Keratinocyte (primary cell): Measurements from ENCODE around the gene FAM83D. TPM values are rescaled to one million over a fixed set of nuclear protein-coding genes. Genes with fewer than 3 reads are reported as not detected.

Experiments
- DNase-seq: peaks from one replicate; pipeline ENCODE4 v3.0.0-alpha.2; 2011; ENCODE audit warnings: low read depth, missing footprints, low spot score
- FAIRE-seq: peaks from 2 replicates; lab custom pipeline; 2011; peaks lifted over from hg19 to GRCh38; lab: Jason Lieb, UNC
- H2AFZ ChIP-seq: 2 replicates; pipeline ENCODE4 v1.6.0; 2012; ENCODE audit warnings: low read length, control low read depth, inconsistent platforms; ENCODE audit not compliant: control insufficient read depth
- H3K27ac ChIP-seq: 2 replicates; pipeline ENCODE4 v1.5.1; 2011; ENCODE audit warnings: low read length; ENCODE audit not compliant: control insufficient read depth, insufficient read depth
- H3K27me3 ChIP-seq: 3 replicates; pipeline ENCODE4 v1.6.0; 2011; ENCODE audit warnings: low read length; ENCODE audit not compliant: control insufficient read depth, insufficient read depth; ENCODE audit errors: extremely low read depth
- H3K36me3 ChIP-seq, 2 experiments: 2 replicates in 1 of 2; 3 replicates in 1 of 2; pipeline ENCODE4 v1.5.1; 2011; ENCODE audit warnings: low read length in 2 of 2, mild to moderate bottlenecking in 1 of 2; ENCODE audit not compliant: control insufficient read depth in 2 of 2, insufficient read depth in 2 of 2; ENCODE audit errors: extremely low read depth in 1 of 2
- H3K4me1 ChIP-seq: 3 replicates; pipeline ENCODE4 v1.5.1; 2011; ENCODE audit warnings: low read length; ENCODE audit not compliant: control insufficient read depth, insufficient read depth; ENCODE audit errors: extremely low read depth
- H3K4me2 ChIP-seq: 3 replicates; pipeline ENCODE4 v1.6.0; 2011; ENCODE audit warnings: low read depth, low read length; ENCODE audit not compliant: control insufficient read depth, insufficient read depth; ENCODE audit errors: extremely low read depth
- H3K4me3 ChIP-seq, 3 experiments: fragments of 200-600 bp in 1 of 3; sonication (generic) in 1 of 3; 2 replicates in 2 of 3; 3 replicates in 1 of 3; pipeline ENCODE4 v1.5.1; 2011 to 2016; ENCODE audit warnings: low read length in 3 of 3, mild to moderate bottlenecking in 3 of 3, control low read depth in 2 of 3, inconsistent platforms in 1 of 3, low read depth in 1 of 3, mixed read lengths in 1 of 3, mixed run types in 1 of 3, moderate library complexity in 1 of 3; ENCODE audit not compliant: control insufficient read depth in 2 of 3, insufficient read depth in 2 of 3; ENCODE audit errors: extremely low read depth in 1 of 3
- H3K79me2 ChIP-seq: 2 replicates; pipeline ENCODE4 v1.6.0; 2012; ENCODE audit warnings: low read length; ENCODE audit not compliant: control insufficient read depth, insufficient read depth
- H3K9ac ChIP-seq: 3 replicates; pipeline ENCODE4 v1.6.0; 2011; ENCODE audit warnings: low read length; ENCODE audit not compliant: control insufficient read depth, insufficient read depth; ENCODE audit errors: extremely low read depth
- H3K9me1 ChIP-seq: 3 replicates; pipeline ENCODE4 v1.6.0; 2011; ENCODE audit warnings: low read length; ENCODE audit not compliant: control insufficient read depth, insufficient read depth; ENCODE audit errors: extremely low read depth
- H3K9me3 ChIP-seq: 2 replicates; pipeline ENCODE4 v1.5.1; 2012; ENCODE audit warnings: low read depth, low read length; ENCODE audit not compliant: control insufficient read depth
- H4K20me1 ChIP-seq: 3 replicates; pipeline ENCODE4 v1.6.0; 2011; ENCODE audit warnings: low read length; ENCODE audit not compliant: control insufficient read depth, insufficient read depth; ENCODE audit errors: extremely low read depth
- CTCF ChIP-seq, 3 experiments: IDR thresholded peaks in 1 of 3; conservative IDR thresholded peaks in 1 of 3; optimal IDR thresholded peaks in 1 of 3; 2 replicates in 2 of 3; 3 replicates in 1 of 3; pipeline versions ENCODE3 to v1.5.1; 2011; ENCODE audit warnings: low read length in 3 of 3, mild to moderate bottlenecking in 3 of 3, moderate library complexity in 2 of 3, control low read depth in 1 of 3, inconsistent platforms in 1 of 3; ENCODE audit not compliant: insufficient read depth in 2 of 3; ENCODE audit errors: extremely low read depth in 1 of 3
- EZH2 ChIP-seq: IDR thresholded peaks from one replicate; pipeline ENCODE4 v1.6.1; 2012; ENCODE audit warnings: inconsistent platforms, mild to moderate bottlenecking, low read length, moderate library complexity
- dilution Hi-C: fragments of 300-500 bp; cut with MboI; formaldehyde crosslinking; loops from one replicate; pipeline ENCODE4 v1.7.0; 2020; ENCODE audit warnings: low sequenced_read_pairs; ENCODE audit not compliant: extremely low pct_ligation_motif_present
- polyA plus RNA-seq, 5 experiments: library from polyadenylated mRNA; depleted of rRNA in 3 of 5; stranded (reverse) in 3 of 5; stranded (forward) in 1 of 5; unstranded in 1 of 5; fragments of >200 nt; gene quantifications; 1 replicate in 1 of 5; 2 replicates in 3 of 5; 3 replicates in 1 of 5; pipeline versions ENCODE4 v1.2.1 to v1.2.3, GENCODE V29; 2011 to 2012; ENCODE audit warnings: missing spikeins in 2 of 5, low read depth in 1 of 5, low replicate concordance in 1 of 5

FAM83D gene
- polyA plus RNA-seq, 1 donor (not counting 4 experiments of a cell fraction or from before 2014, with no cell fraction given), result 32.1 TPM

DNA sequence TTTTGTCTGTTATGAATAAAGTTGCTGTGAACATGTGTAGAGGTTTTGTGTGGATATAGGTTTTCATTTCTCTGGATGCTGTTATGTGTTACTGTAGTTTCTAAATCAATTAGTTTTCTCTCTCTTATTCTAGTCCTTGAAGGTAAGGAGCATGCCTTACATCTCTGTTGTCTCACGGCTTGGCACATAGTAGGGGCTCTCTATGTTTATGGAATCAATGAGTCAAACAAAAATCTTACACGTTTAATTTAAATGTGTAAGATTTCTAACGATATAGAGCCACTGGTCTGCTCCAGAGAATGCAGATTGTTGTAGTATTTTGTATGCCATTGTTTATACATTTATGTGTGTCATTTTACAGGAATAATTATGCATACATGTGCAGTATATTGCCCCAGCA is 20.6 kb downstream of the FAM83D start:
- Histone ChIP-seq H3K79me2 (peaks cover 19% of the 10 kb centered on the region), H3K9me1 (peaks cover 2% of the 10 kb centered on the region), H3K27ac (no peak overlapping the region), H3K36me3 (peaks cover under 1 to 39% of the 10 kb centered on the region in 2 experiments), H2AFZ (no peak overlapping the region), H3K9ac (no peak overlapping the region), H3K4me2 (no peak overlapping the region), H3K9me3 (no peaks in the 10 kb centered on the region), H3K4me3 (no peak overlapping the region), H4K20me1 (no peaks in the 10 kb centered on the region), H3K27me3 (no peaks in the 10 kb centered on the region), H3K4me1 (no peaks in the 10 kb centered on the region)
- no peak for DNase-seq
- TF ChIP-seq EZH2, result no peak
- TF ChIP-seq CTCF (optimal IDR thresholded peaks at IDR 0.05 in 1 of 3, IDR thresholded peaks at IDR 0.05 in 1 of 3, conservative IDR thresholded peaks at IDR 0.05 in 1 of 3; ENCODE audit: extremely low read depth in 1 of 3, insufficient read depth in 2 of 3, low read length in 3 of 3), result no peak
- dilution Hi-C loops, result no loop called here
- no peak for FAIRE-seq

DNA sequence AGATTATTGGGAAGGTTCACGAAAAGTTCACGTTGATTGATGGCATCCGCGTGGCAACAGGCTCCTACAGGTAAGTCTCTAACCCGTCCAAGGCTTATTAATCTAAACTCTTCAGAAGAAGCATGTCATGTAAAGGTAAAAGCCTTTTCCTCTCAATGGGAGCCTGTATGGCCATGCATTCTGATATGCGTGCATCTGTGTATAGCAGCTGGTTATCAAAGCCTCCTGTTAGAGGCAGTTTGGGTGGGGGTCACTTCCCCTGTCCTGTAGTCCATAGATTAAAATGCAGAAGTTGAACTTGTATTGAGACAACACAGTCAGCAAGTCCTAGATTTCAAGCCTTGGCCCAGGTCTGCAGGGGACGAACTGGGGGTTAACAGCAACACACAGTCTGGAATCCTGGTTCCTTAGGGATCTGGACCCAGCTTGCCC is 21.7 kb downstream of the FAM83D start:
- FAIRE-seq, result no peak
- no peaks in the 10 kb centered on the region for H3K27me3 ChIP-seq
- DNase-seq, result no peak
- H3K27ac ChIP-seq, result no peak overlapping the region
- H3K9me3 ChIP-seq, result no peaks in the 10 kb centered on the region
- TF ChIP-seq EZH2 (no peak), CTCF (optimal IDR thresholded peaks at IDR 0.05 in 1 of 3, IDR thresholded peaks at IDR 0.05 in 1 of 3, conservative IDR thresholded peaks at IDR 0.05 in 1 of 3; ENCODE audit: extremely low read depth in 1 of 3, insufficient read depth in 2 of 3, low read length in 3 of 3) (no peak)
- H3K4me1 ChIP-seq, result no peaks in the 10 kb centered on the region
- H3K79me2 ChIP-seq, result peaks cover 18% of the 10 kb centered on the region
- H3K4me3 ChIP-seq, result no peak overlapping the region
- H3K9me1 ChIP-seq, result peaks cover 2% of the 10 kb centered on the region
- dilution Hi-C loops, result no loop called here
- no peak overlapping the region for H2AFZ ChIP-seq
- peaks cover 0 to 41% of the 10 kb centered on the region in 2 experiments for H3K36me3 ChIP-seq
- no peak overlapping the region for H3K4me2 ChIP-seq
- H4K20me1 ChIP-seq, result no peaks in the 10 kb centered on the region
- no peak overlapping the region for H3K9ac ChIP-seq
